Measurements from ENCODE around the gene NME9. TPM values are rescaled to one million over a fixed set of nuclear protein-coding genes. Genes with fewer than 3 reads are reported as not detected.
"Not testable (repeated sequence)": the region's sequence is repeated elsewhere in the genome, so short reads cannot be mapped to it uniquely, and the experiment has no call there.

NME9 gene
- total RNA-seq (1 to 10 TPM in 1 of 2 experiments, under 1 TPM in 1; 0.86 to 1.2 TPM), polyA plus RNA-seq (1 to 10 TPM in 1 of 3 donors, under 1 TPM in 1, not detected in 1; 0.26 to 2.1 TPM), total RNA-seq (0 to 1.5 (median 0.80) reads per million in 6 experiments)

DNA sequence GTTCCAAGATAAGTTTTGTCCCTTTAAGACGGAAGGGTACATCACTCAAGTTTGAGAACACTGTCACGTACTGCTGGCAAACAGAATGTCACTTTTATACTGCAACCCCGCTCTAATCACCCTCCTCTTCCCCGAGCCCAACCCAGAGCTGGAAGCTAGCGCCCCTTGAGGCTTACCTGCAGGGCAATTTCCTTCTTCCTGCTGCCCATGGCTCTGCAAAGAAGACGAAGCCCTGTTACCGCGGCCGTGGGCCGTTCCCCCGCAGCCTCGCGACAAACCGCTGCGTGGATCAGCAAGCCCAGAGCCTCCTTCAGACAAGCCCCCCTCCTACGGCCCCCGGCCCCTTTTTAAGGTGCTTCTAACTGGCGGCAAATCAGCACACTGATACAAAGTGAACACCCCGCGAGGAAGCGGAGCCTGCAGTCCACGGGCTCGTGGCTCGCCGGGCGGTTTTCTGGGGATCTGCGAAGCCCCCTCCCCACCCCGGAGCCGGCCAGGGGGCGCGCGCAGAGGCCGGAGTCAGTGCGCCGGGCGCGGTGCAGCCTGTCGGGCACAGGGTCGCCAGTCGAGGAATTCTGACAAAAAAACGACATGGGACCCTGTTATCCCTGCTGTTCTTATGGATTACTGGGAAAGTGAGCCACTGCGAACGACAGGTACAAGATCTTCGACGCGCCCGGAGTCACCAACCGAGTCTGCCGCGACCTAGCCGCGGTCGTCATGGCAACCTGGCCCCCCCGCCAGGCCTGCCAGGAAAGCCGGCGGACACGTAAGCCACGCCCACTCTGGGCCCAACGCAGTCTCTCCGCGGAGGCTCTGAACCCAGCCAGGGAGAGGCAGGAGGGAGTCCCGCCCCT is at the start of gene NME9:
Gene NME9 (minus strand): TSS at position 725 of the 857 bp plus-strand sequence. CDS start 516 bp downstream, at position 209.
- Mint-ChIP-seq H3K27me3 (peaks cover 0 to 3% (median 0%) of the 10 kb centered on the region in 5 donors), H3K27ac (peak within 1 kb of the TSS; percentile 92 to 99 (median 98)), H3K4me1 (peaks cover 14 to 27% (median 24%) of the 10 kb centered on the region in 4 donors), H3K4me3 (peak within 1 kb of the TSS; percentile 85 to 99 (median 96)), H3K36me3 (no peaks in the 10 kb centered on the region), H3K9me3 (no peaks in the 10 kb centered on the region)
- peak; percentile 87 to 97 (median 93) for DNase-seq
- POLR2A ChIA-PET, result interaction anchor here (1.2 kb wide), 1 partner anchor 143 kb away, joined by 4 read pairs; the partner anchor contains the start of gene ARMC8
- peak; percentile 88 to 92 for ATAC-seq

- no peaks in the 10 kb centered on the region for H3K9me3 Mint-ChIP-seq
- ATAC-seq, result no peak
- H3K4me3 Mint-ChIP-seq, result no peak overlapping the region
- H3K27ac Mint-ChIP-seq, result no peak overlapping the region
- peaks cover 2 to 14% (median 4%) of the 10 kb centered on the region in 5 donors for H3K27me3 Mint-ChIP-seq
- H3K4me1 Mint-ChIP-seq, result peaks cover 0 to 4% (median 0%) of the 10 kb centered on the region in 4 donors
- no peaks in the 10 kb centered on the region for H3K36me3 Mint-ChIP-seq
- no peak for DNase-seq
- POLR2A ChIA-PET, result no interaction called here
Observed at GRCh38 chr3:138378990-138379389, 49.3 kb upstream of the NME9 start.

DNA sequence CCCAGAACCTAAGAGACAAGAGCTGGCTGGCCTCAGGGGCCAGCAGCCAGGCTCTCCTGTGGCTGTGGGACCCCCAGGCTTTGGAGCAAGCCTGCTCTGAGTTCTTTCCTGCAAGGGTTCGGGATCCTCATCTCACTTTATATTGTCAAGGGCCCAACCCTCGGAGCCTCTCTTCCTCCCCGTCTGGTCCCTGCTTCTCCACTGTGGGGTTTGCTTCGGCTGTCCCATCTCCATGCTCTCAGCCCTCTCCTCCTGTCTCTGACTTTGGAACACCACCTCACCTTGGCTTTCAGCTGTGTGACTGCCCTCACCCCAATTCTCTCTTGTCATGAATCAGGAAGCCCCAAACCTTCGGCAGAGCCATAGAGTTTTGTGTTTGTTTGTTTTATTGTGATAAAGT is 48.7 kb upstream of the NME9 start:
- Mint-ChIP-seq H3K9me3 (no peaks in the 10 kb centered on the region), H3K27ac (no peak overlapping the region), H3K4me1 (no peaks in the 10 kb centered on the region), H3K27me3 (peaks cover 0 to 13% (median 0%) of the 10 kb centered on the region in 5 donors), H3K4me3 (no peak overlapping the region), H3K36me3 (no peaks in the 10 kb centered on the region)
- DNase-seq (no peak), ATAC-seq (no peak)
- POLR2A ChIA-PET, result no interaction called here

- Mint-ChIP-seq H3K4me1 (no peaks in the 10 kb centered on the region), H3K36me3 (no peaks in the 10 kb centered on the region), H3K4me3 (no peak overlapping the region), H3K27ac (peak overlapping the region in 1 of 10 donors; percentile 11), H3K9me3 (no peaks in the 10 kb centered on the region), H3K27me3 (peaks cover 0 to 17% (median 0%) of the 10 kb centered on the region in 5 donors)
- POLR2A ChIA-PET, result no interaction called here
- no peak for ATAC-seq
- DNase-seq, result no peak
Observed at GRCh38 chr3:138377804-138378203, 48.2 kb upstream of the NME9 start.

DNA sequence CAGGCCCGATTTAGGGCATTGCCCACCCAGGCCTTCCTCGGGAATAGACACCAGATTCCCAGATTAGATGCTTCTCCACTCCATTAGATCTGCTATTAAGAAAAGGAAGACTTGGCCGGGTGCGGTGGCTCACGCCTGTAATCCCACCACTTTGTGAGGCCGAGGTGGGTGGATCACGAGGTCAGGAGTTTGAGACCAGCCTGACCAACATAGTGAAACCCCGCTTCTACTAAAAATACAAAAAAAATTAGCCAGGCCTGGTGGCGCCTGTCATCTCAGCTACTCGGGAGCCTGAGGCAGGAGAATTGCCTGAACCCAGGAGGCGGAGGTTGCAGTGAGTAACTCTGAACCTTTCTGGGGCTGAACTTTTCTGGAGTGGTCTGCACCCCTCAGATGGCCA is 47.6 kb upstream of the NME9 start:
- Mint-ChIP-seq H3K27ac (peak overlapping the region in 1 of 10 donors; percentile 11), H3K27me3 (peaks cover 0 to 17% (median 0%) of the 10 kb centered on the region in 5 donors)
- ATAC-seq, DNase-seq, H3K9me3 Mint-ChIP-seq, H3K4me1 Mint-ChIP-seq, H3K36me3 Mint-ChIP-seq, H3K4me3 Mint-ChIP-seq, POLR2A ChIA-PET: not testable (repeated sequence)

DNA sequence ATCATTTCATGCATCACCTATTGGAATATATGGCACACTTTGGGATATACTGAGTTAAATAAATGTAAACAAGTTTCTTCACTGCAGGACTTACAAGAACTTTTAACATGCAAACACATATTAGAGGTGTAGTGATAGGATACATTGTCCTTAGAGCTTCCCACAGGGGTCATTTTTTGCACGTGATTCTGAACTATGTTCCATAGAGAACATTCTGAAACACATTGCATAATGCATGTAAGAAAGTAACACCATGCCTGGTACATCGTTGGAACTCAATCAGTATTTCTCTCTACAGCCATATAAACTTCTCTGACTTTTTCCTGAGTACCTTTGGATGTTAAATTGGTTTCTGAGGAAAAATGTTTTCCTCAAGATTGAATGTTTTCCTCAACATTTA is 47.0 kb upstream of the NME9 start:
- Mint-ChIP-seq H3K4me1 (no peaks in the 10 kb centered on the region), H3K4me3 (no peak overlapping the region), H3K36me3 (no peaks in the 10 kb centered on the region), H3K27me3 (peaks cover 0 to 18% (median 2%) of the 10 kb centered on the region in 5 donors), H3K9me3 (no peaks in the 10 kb centered on the region), H3K27ac (no peak overlapping the region)
- ATAC-seq, result no peak
- POLR2A ChIA-PET, result no interaction called here
- DNase-seq, result no peak

GRCh38 chr3:138375447-138375846 is 45.8 kb upstream of the NME9 start:
- Mint-ChIP-seq H3K9me3 (peaks cover 0 to 5% (median 0%) of the 10 kb centered on the region in 9 donors), H3K27ac (peak overlapping the region in 1 of 10 donors; percentile 33), H3K27me3 (peaks cover 0 to 26% (median 7%) of the 10 kb centered on the region in 5 donors), H3K36me3 (peaks cover 0 to 5% (median 0%) of the 10 kb centered on the region in 3 donors), H3K4me3 (no peak overlapping the region), H3K4me1 (peaks cover 0 to 3% (median 0%) of the 10 kb centered on the region in 4 donors)
- DNase-seq (no peak), ATAC-seq (no peak)
- POLR2A ChIA-PET, result no interaction called here

DNA sequence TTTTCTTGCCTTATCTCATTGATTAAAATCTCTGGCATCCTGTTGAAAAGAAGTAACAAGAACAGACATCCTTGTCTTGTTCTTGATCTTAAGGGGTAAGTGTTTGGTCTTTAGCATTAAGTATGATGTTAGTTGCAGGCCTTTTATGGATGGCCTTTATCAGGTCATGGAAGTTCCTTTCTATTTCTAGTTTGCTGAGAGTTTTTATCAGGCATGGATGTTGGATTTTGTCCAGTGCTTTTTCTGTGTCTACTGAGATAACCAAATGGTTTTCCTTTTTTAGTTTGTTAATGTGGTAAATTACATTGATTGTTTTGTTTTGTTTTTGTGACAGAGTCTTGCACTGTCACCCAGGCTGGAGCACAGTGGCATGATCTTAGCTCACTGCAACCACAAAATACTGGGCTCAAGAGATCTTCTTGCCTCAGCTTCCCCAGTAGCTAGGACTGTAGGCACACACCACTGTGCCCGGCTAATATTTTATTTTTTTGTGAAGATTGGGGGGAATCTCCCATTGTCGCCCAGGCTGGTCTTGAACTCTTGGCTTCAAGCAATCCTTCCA is 45.0 kb upstream of the NME9 start:
- DNase-seq (no peak), ATAC-seq (no peak)
- peaks cover 0 to 5% (median 0%) of the 10 kb centered on the region in 9 donors for H3K9me3 Mint-ChIP-seq
- peaks cover 0 to 3% (median 0%) of the 10 kb centered on the region in 4 donors for H3K4me1 Mint-ChIP-seq
- H3K27ac Mint-ChIP-seq, result no peak overlapping the region
- H3K4me3 Mint-ChIP-seq, result no peak overlapping the region
- POLR2A ChIA-PET, result no interaction called here
- H3K27me3 Mint-ChIP-seq, result peaks cover 0 to 26% (median 7%) of the 10 kb centered on the region in 5 donors
- H3K36me3 Mint-ChIP-seq, result peaks cover 0 to 5% (median 0%) of the 10 kb centered on the region in 3 donors

DNA sequence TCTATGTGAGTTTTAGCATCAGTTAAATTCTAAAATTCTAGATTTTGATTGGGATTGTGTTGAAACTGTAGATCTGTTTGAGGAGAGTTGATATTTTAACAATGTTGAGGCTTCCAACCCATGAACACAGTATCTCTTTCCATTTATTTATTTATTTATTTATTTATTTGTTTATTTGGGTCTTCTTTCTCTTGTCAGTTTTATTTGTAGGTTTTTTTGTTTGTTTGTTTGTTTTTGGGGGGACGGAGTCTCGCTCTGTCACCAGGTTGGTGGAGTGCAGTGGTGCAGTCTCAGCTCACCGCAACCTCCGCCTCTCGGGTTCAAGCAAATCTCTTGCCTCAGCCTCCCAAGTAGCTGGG is 44.1 kb upstream of the NME9 start:
- Mint-ChIP-seq H3K27ac (no peak overlapping the region), H3K9me3 (peaks cover 0 to 5% (median 0%) of the 10 kb centered on the region in 9 donors), H3K4me1 (peaks cover 0 to 3% (median 0%) of the 10 kb centered on the region in 4 donors), H3K27me3 (peaks cover 0 to 22% (median 7%) of the 10 kb centered on the region in 5 donors), H3K36me3 (peaks cover 0 to 5% (median 0%) of the 10 kb centered on the region in 3 donors), H3K4me3 (no peak overlapping the region)
- ATAC-seq, result no peak
- DNase-seq, result no peak
- POLR2A ChIA-PET, result no interaction called here

- peaks cover 0 to 5% (median 0%) of the 10 kb centered on the region in 9 donors for H3K9me3 Mint-ChIP-seq
- H3K36me3 Mint-ChIP-seq, result peaks cover 0 to 5% (median 0%) of the 10 kb centered on the region in 3 donors
- no peak overlapping the region for H3K4me3 Mint-ChIP-seq
- no peak for DNase-seq
- no peak overlapping the region for H3K27ac Mint-ChIP-seq
- peaks cover 0 to 3% (median 0%) of the 10 kb centered on the region in 4 donors for H3K4me1 Mint-ChIP-seq
- peaks cover 0 to 19% (median 7%) of the 10 kb centered on the region in 5 donors for H3K27me3 Mint-ChIP-seq
- POLR2A ChIA-PET, result no interaction called here
- ATAC-seq, result no peak
Observed at GRCh38 chr3:138373087-138373735, 43.6 kb upstream of the NME9 start.

DNA sequence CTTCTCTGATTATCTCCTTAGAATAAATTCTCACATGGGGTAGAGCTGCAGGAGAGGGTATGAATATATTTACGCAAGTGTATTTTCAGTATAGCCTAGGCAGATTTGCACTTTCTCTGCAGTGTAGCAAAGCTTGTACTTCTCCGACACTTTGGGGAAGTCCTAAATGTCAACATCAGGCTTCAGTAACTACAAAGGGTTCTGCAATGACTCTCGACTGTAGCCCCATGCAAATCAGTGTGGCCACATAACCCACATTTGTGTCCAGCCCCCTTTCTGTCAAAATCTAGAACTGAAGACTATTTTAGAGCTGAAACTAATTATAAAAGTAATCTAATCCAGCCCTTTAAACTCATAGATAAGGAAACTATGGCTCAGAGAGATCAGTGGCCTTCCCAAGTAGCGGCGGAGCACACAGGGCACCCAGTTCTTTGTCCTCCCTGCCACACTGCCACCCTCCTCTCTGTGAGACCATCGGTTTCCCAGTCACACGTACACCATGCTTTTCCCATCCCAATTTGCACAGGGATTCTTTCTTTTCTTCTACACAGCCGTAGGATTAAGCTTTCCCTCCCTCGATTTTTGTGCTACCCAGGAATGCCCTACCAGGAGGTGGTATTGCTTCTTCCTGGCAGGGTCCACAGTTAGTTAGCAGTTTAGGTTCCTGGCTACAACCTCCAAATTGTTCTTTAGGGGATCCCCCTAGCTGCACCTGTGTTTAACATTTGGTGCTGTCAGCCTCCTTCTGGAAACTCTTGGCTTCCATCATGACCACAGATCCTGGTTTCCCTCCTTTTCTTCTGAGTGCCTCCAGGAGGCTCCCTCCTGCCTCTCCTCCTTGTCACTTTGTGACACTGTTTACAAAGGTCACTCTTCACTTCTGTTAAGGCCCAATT is 41.7 kb upstream of the NME9 start:
- POLR2A ChIA-PET, result no interaction called here
- H3K27me3 Mint-ChIP-seq, result peaks cover 0 to 19% (median 8%) of the 10 kb centered on the region in 5 donors
- ATAC-seq (no peak), DNase-seq (no peak)
- H3K36me3 Mint-ChIP-seq, result peaks cover 0 to 5% (median 0%) of the 10 kb centered on the region in 3 donors
- peaks cover 0 to 5% (median 0%) of the 10 kb centered on the region in 9 donors for H3K9me3 Mint-ChIP-seq
- H3K4me1 Mint-ChIP-seq, result peaks cover 0 to 12% (median 0%) of the 10 kb centered on the region in 4 donors
- no peak overlapping the region for H3K27ac Mint-ChIP-seq
- H3K4me3 Mint-ChIP-seq, result peak overlapping the region in 1 of 10 donors; percentile 3

GRCh38 chr3:138370321-138370720 is 40.7 kb upstream of the NME9 start:
- Mint-ChIP-seq H3K27me3 (peaks cover 0 to 25% (median 8%) of the 10 kb centered on the region in 5 donors), H3K36me3 (peaks cover 0 to 5% (median 0%) of the 10 kb centered on the region in 3 donors), H3K9me3 (peaks cover 0 to 5% (median 0%) of the 10 kb centered on the region in 9 donors), H3K4me3 (no peak overlapping the region), H3K27ac (no peak overlapping the region), H3K4me1 (peaks cover 0 to 14% (median 0%) of the 10 kb centered on the region in 4 donors)
- POLR2A ChIA-PET, result no interaction called here
- ATAC-seq (no peak), DNase-seq (no peak)
